NCI-H187 treated with DMSO at 0.1 percent for 48 hours (cell line): ENCODE data around the gene ZNRF2.
"Not testable (repeated sequence)": the region's sequence is repeated elsewhere in the genome, so short reads cannot be mapped to it uniquely, and the experiment has no call there.

Experiments
- DNase-seq: peaks from one replicate; lab custom pipeline; 2025; lab: John Stamatoyannopoulos, UW

The ZNRF2 gene

DNA sequence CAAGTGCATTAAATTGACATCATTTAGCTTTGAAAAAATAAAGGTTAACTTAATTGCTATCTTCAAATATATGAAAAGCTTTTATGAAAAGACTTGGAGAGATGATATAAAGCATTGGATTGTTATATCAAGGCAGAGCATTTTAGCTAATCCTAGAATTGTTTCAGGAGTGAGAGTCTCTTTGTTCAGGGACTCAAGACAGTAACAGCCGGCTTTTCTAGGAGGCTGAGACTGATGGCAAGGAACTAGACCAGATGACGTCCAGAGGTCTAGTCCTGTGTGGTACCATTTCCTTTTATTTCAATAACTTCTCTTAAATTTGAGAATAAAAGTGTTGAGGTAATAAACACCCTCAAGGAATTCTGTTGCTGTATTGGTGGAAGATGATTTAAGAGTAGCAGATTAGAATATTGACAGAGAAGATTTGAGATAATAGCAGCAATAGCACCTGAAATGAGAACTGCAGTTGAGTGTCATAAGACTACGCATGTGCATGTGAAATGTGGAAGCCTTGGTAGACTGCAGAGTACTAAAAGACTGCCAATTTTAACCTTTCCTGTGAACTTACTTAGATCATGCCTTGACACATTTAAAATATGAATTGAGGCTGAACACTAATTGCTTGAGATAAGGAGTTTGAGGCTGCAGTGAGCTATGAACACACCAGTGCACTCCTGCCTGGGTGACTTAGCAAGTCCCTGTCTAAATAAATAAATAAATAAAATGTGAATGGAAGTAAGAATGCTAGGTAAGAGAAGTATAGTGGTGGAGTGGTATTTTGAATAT lies 79.6 kb downstream of the ZNRF2 start:
- no peak for DNase-seq

- no peak for DNase-seq
Measured at GRCh38 chr7:30364773-30365172, 80.4 kb downstream of the ZNRF2 start.

DNA sequence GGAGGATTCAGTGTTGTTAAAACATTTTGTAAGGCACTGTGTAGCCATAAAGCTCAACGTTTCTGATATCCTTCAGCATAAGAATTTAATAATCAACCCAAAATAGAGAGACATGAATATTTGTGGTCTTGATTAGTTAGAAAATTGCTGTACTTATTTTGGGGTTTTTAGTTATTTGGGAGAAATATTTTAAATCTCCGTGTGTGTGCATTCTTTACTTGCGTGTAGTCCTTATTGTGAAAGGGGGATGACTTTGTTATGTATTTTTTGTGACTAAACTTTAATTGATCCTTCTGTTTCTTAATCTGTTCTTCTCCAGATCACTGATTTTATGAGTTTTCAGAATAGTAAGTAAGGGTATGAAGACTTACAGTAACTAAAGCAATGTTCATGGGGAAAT lies 81.2 kb downstream of the ZNRF2 start:
- DNase-seq, result no peak

DNA sequence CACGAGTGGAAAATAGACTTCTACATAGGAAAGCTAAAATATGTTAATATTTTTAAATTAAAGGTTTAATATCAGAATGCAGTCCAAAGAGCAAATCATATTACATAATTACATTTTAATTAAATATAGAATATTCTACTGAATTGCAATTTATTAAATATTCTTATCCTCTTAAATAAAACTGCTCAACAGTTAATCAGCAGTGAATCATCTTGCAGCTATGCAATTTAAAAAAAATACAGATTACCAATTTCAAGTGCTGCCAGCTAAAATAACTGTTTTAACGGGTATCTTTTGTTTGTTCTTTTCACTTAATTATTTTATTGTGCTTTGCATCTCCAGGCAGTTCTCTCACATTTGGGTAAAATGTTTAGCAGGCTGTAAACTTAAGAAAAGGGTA lies 82.2 kb downstream of the ZNRF2 start:
- no peak for DNase-seq

GRCh38 chr7:30367561-30367960 lies 83.2 kb downstream of the ZNRF2 start:
- no peak for DNase-seq

- DNase-seq, result no peak
Measured at GRCh38 chr7:30369879-30370278, 85.5 kb downstream of the ZNRF2 start.

GRCh38 chr7:30371321-30371720 lies 86.9 kb downstream of the ZNRF2 start:
- DNase-seq, result no peak

DNA sequence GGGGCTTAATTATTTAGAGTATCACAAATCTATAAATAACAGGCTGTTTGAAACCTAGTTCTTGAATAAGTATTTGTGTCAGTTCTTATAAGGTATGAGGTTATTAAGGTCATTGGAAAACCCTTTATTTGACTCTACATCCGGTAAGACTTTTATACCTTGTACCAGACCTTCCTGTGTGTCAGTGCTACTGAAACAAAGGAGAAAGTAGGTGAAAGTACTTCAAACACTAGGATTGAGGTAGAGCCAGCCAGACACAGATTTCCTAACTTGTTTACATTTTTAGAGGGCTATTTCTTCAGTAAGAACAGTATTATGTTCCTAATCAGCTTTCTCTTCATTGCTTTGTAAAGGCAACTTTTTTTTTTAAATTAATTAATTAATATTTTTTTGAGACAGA lies 93.9 kb downstream of the ZNRF2 start:
- no peak for DNase-seq

- no peak for DNase-seq
Measured at GRCh38 chr7:30379131-30379530, 94.7 kb downstream of the ZNRF2 start.

DNA sequence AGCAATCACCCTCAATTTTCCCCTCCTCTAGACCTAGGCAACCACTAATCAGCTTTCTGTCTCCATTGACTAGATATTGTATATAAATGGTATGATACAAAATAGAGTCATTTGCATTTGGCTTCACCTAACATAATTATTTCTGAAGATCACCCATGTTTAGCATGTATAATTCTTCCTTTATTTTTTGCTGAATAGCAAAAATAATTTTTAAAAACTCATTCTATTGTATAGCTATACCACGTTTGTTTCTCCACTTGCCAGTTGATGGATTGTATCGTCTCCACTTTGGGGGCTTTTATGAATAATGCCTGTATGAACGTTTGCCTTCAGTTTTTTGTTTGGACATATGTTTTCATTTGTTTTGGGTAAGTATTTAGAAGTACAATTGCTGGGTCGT lies 95.3 kb downstream of the ZNRF2 start:
- DNase-seq, result no peak

- DNase-seq, result no peak
Measured at GRCh38 chr7:30380294-30380693, 95.9 kb downstream of the ZNRF2 start.

DNA sequence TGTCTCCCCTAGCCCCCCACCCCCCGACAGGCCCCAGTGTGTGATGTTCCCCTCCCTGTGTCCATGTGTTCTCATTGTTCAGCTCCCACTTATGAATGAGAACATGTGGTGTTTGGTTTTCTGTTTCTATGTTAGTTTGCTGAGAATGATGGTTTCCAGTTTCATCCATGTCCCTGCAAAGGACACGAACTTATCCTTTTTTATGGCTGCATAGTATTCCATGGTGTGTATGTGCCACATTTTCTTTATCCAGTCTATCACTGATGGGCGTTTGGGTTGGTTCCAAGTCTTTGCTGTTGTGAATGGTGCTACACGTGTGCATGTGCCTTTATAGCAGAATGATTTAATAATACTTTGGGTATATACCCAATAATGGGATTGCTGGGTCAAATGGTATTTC lies 96.4 kb downstream of the ZNRF2 start:
- DNase-seq, result not testable (repeated sequence)

DNA sequence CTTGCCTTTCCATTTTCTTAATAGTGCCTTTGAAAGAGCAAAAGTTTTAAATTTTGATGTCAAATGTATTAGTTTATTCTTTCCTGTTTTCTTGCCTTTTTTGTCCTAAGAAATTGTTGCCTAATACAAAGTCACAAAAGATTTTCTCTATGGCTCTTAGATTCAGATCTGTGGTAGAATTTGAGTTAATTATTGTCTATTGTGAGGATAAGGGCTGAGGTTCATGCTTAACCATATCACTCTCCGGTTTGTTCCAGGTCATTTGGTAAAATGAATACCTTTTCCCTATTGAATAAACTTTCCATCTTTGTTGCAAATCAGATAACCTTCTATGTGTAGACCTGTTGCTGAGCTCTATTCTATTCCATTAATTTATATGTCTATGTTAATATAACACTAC lies 98.2 kb downstream of the ZNRF2 start:
- no peak for DNase-seq

DNA sequence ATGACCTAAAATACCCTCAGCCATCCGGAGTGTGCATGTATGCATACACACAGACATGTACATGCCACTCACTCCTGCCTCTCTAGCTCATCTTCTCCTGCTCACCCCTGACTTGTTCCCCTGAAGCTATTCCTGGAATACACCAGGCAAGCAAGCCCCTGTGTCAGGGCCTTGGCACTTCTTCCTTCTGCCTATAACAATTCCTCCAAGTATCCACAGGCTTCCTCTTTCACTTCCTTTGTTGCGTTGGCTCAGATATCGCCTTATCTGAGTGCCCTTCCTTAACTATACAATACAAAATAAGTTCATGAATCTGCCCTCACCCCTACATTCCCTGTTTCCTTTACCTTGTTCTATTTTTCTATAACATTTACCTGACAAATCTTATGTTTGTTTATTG lies 105.4 kb downstream of the ZNRF2 start:
- DNase-seq, result no peak

DNA sequence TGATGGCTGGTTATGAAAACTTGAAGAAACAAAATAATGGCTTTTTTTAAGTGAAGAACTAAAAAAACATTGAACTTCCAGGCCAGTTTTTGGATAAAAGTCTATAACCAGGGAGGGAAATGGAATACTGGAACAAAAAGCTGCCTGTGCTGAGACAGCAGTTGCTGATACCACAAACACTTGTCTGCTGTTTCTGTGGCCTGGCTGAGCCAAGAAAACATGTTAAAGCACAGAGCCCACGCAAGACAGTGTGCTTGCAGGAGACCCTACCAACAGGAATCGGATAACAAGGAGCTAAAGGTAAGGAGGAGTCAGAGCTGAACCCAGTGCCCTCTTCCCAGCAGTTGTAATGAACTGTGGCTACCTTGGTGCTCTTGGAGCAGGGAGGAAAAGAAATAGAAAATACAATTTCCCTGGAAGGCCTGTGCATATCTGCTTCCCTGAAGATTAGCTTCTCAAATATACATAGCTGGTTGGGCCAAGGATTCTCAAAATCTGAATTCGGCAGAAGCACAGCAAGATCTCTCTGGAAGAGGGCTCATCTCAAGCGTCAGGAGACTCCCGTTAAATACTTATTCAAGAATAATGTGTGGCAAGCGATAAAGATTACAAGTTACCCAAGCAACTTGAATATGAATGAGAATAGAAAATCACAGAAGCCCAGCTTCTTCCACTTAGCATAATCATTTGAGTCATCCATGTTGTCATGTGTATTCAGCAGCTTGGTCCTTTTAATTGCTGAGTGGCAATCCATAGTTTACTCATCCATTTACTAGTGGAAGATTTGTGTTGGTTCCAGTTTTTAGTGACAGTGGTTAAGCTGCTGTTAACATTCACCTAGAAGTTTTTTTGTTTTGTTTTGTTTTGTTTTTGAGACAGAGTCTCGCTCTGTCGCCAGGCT lies 106.6 kb downstream of the ZNRF2 start:
- no peak for DNase-seq

DNA sequence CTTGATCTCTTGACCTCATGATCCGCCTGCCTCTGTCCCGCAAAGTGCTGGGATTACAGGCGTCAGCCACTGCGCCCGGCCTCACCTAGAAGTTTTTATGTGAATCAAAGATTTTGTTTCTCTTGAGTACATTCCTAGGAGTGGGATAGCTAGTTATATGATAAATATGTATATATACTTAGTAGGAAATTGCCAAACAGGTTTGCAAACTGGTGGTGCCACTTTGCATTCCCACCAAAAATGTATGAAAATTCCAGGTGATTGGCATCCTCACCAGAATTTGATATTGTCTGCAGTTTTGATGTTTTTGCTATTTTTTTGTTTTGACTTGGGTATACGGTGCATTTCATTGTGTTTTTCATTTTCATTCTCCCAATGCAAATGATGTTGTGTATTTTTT lies 107.4 kb downstream of the ZNRF2 start:
- no peak for DNase-seq

DNA sequence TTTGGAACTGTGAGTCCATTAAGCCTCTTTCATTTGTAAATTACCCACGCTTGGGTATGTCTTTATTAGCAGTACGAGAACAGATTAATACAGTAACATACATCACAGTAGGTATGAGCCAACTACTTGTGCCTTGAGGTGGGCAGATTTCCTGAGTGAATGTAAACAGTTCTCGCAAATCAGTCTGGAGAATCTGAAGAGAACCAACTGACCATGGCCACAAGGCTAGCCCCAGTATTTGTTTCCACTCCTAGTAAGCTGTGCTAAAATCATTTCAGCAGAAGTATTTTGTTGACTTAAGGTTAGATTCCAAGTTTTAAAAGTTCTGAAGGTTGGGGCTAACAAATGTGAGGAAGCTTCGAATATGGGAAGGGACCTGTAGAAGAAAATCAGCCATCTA lies 111.3 kb downstream of the ZNRF2 start:
- no peak for DNase-seq

DNA sequence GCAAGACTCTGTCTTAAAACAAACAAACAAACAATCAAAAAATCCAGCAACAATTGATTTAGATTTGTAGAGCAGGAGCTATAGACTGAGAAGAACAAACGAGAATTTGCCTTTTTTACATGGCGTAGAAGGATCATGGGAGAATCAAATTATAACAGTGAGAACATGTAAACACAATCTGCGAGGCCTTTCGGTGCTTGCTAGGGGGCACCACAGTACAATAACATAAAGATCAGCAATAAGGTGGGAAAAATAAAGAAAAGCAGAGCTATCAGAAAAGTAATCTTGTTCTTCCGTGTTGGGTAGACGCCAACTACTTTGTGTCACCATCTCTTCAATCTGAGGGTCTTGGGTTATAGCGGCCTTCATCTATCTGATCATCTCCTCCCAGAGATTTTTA lies 112.0 kb downstream of the ZNRF2 start:
- DNase-seq, result no peak

DNA sequence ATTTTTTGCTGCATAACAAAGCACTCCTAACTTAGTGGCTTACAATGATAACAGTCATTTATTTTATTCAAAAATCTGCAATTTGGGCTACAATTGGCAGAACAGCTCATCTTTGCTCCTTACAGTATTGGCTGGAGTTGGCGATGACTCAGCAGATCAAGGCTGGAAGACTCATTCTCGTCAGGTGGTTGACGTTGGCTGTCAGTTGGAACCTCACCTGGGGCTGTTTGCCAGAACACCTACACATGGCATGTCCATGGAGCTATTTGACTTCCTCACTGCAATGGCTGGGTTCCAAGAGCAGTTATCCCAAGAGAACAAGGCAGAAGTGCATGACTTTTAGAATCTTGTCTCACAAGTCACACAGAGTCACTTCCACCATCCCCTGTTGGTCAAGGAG lies 119.1 kb downstream of the ZNRF2 start:
- DNase-seq, result no peak

GRCh38 chr7:30405179-30405578 lies 120.8 kb downstream of the ZNRF2 start:
- no peak for DNase-seq

DNA sequence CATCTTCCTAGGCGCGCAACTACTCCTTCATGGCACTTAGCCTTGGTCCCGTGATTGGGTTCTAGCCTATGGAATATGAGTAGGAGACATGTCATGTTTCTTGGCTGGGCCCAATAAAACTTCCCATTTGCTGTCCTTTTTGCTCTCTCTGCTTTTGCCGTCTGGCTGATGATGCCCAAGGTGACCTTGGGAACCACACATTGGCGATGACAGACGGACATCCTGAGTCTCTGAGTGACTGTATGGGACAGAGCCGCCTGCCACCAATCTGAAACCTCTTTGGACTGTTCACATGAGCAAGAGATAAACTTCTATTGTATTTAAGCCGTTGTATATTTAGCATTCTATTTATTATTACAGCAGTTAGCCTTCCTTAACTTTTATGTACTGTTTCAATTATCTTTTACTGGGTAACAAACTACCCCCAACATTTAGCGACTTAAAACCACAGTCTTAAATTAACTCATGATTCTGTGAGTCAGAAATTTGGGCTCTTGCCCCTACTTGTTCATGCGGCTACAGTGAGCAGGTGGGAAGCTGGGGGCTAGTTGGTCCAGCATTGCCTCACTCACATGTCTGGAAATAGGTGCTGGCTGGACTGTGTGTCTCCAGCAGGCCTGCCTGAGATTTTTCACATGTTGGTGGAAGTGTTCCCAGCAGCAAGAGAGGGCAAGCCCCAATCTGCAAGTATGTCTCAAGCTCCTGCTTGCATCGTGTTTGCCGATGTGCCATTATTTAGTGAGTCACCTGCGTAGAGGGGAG lies 122.4 kb downstream of the ZNRF2 start:
- no peak for DNase-seq

DNA sequence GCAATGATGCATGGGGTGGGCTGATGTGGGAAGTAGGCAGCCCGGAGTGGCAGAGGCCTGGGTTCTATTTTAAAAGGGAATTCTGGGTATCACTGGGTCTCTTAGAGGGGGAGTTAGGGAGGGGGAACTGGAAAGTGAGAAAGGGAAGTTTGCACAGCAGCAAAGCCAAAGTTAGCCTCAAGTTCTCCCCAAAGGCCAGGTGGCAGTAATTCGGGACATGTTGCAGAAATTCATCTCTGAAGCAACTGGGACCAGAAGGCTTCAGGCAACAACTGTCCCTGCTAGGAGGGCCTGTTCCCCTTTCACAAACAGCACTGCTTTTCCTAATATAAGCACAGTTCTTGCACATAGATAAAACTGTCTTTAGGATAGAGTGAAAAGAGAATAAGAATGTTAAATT lies 126.8 kb downstream of the ZNRF2 start:
- no peak for DNase-seq

- no peak for DNase-seq
Measured at GRCh38 chr7:30411897-30412296, 127.5 kb downstream of the ZNRF2 start.
